ENCODE data around the gene ABLIM2.

ABLIM2 gene

DNA sequence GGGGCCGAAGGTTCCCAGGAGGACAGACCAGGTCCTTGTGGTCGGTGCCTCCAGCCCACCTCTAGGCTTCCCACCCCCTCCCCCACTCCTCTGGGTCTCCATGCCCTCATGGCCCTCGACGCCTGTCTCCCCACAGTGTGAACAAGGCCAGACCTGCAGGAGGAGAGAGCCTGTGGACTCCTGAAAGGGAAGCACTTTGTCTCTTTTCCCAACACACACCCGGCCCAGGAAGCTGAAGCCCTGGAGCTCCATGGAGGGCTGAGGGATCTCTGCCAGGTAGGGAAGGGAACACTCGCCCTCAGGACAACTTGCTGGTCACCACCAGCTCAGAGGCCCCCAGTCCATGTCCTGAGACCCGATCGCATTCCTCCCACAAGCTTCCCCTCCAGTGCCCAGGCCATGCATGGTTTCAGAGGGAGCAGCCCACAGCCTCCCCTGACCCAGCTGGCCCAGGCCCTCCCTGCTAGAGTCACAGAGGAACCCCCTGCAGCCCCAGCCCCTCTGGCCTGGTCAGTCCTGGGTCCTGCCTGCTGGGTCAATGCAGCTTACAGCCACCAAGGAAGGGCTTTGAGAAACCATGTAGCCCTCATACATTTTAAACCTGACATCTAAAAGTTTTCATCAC lies 60.8 kb downstream of the ABLIM2 start:
- H3K27me3 ChIP-seq (ENCODE audit: insufficient read depth, poor library complexity, severe bottlenecking): no peaks in the 10 kb centered on the region
- no peak for DNase-seq (ENCODE audit: low read depth in 1 of 2, low spot score in 1 of 2)
- H3K4me3 ChIP-seq (replicated peaks; ENCODE audit: insufficient read depth, low read length): no peak overlapping the region
- no peak for TF ChIP-seq POLR2AphosphoS5 (IDR thresholded peaks at IDR 0.05; ENCODE audit: low read depth)
- no peak overlapping the region for H3K27ac ChIP-seq (replicated peaks)

DNA sequence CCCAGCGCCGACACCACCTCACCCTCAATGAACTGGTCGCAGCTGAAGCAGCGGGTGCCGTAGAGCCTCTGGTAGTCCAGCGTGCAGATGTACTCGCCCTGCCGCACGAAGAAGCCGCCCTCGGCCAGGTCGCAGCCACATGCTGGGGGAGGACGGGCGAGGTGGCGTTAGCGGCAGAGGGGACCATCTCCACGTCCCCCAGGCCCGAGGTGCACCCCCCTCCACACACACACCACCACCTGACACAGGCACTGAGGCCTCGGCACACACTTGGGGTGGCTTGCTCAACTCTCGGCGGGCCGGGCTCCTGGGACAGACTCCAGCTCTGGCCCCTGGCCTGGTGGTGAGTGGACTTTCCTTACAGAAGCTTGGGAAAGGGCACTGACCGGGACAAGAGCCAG lies 61.5 kb downstream of the ABLIM2 start:
- H3K4me3 ChIP-seq (replicated peaks; ENCODE audit: insufficient read depth, low read length): no peak overlapping the region
- no peak for TF ChIP-seq SPI1 (IDR thresholded peaks at IDR 0.05; ENCODE audit: borderline replicate concordance, low read depth)
- no peak for TF ChIP-seq POLR2AphosphoS5 (IDR thresholded peaks at IDR 0.05; ENCODE audit: low read depth)
- TF ChIP-seq, protein P1, sequence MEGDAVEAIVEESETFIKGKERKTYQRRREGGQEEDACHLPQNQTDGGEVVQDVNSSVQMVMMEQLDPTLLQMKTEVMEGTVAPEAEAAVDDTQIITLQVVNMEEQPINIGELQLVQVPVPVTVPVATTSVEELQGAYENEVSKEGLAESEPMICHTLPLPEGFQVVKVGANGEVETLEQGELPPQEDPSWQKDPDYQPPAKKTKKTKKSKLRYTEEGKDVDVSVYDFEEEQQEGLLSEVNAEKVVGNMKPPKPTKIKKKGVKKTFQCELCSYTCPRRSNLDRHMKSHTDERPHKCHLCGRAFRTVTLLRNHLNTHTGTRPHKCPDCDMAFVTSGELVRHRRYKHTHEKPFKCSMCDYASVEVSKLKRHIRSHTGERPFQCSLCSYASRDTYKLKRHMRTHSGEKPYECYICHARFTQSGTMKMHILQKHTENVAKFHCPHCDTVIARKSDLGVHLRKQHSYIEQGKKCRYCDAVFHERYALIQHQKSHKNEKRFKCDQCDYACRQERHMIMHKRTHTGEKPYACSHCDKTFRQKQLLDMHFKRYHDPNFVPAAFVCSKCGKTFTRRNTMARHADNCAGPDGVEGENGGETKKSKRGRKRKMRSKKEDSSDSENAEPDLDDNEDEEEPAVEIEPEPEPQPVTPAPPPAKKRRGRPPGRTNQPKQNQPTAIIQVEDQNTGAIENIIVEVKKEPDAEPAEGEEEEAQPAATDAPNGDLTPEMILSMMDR (IDR thresholded peaks at IDR 0.05; ENCODE audit: insufficient read depth, low read length): no peak
- TF ChIP-seq REST (IDR thresholded peaks at IDR 0.05; ENCODE audit: insufficient replicate concordance, low read depth): no peak
- TF ChIP-seq GABPA (IDR thresholded peaks at IDR 0.05; ENCODE audit: low read depth): no peak
- no peaks in the 10 kb centered on the region for H3K27me3 ChIP-seq (ENCODE audit: insufficient read depth, poor library complexity, severe bottlenecking)
- H3K27ac ChIP-seq (replicated peaks): no peak overlapping the region
- no peak for DNase-seq (ENCODE audit: low read depth in 1 of 2, low spot score in 1 of 2)

DNA sequence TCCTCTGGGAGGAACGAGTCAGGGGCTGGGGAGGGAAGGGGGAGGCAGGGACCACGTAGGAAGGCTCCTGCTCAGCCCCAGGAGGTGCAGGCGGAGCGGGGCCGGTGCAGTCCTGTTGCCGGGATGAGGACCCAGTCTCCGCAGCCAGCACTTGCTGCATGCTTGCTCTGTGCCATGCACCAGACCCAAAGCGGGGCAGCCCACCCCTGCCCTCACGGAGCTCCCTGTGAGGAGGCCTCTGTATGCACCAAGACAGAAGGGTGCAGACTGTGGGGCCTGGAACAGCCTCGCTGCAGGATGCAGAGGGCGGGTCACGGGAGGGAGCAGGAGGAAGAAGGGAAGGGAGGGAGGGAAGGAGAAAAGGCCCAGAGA lies 61.9 kb downstream of the ABLIM2 start:
- TF ChIP-seq REST (IDR thresholded peaks at IDR 0.05; ENCODE audit: insufficient replicate concordance, low read depth) (no peak), SPI1 (IDR thresholded peaks at IDR 0.05; ENCODE audit: borderline replicate concordance, low read depth) (no peak), POLR2AphosphoS5 (IDR thresholded peaks at IDR 0.05; ENCODE audit: low read depth) (no peak), GABPA (IDR thresholded peaks at IDR 0.05; ENCODE audit: low read depth) (no peak)
- TF ChIP-seq, protein P1 (IDR thresholded peaks at IDR 0.05; ENCODE audit: insufficient read depth, low read length): no peak

GRCh38 chr4:8095956-8096689 lies 62.5 kb downstream of the ABLIM2 start:
- H3K27ac ChIP-seq (replicated peaks): no peak overlapping the region
- TF ChIP-seq POLR2AphosphoS5 (IDR thresholded peaks at IDR 0.05; ENCODE audit: low read depth): no peak
- no peak for TF ChIP-seq GABPA (IDR thresholded peaks at IDR 0.05; ENCODE audit: low read depth)
- TF ChIP-seq, protein P1 (IDR thresholded peaks at IDR 0.05; ENCODE audit: insufficient read depth, low read length): no peak
- TF ChIP-seq REST (IDR thresholded peaks at IDR 0.05; ENCODE audit: insufficient replicate concordance, low read depth): no peak
- TF ChIP-seq SPI1 (IDR thresholded peaks at IDR 0.05; ENCODE audit: borderline replicate concordance, low read depth): no peak
- H3K27me3 ChIP-seq (ENCODE audit: insufficient read depth, poor library complexity, severe bottlenecking): no peaks in the 10 kb centered on the region
- DNase-seq (ENCODE audit: low read depth in 1 of 2, low spot score in 1 of 2): no peak
- H3K4me3 ChIP-seq (replicated peaks; ENCODE audit: insufficient read depth, low read length): no peak overlapping the region

More for the DNA sequence above, 61.9 kb downstream of the ABLIM2 start:
- DNase-seq (ENCODE audit: low read depth in 1 of 2, low spot score in 1 of 2): no peak
- Histone ChIP-seq H3K27ac (replicated peaks) (no peak overlapping the region), H3K27me3 (ENCODE audit: insufficient read depth, poor library complexity, severe bottlenecking) (no peaks in the 10 kb centered on the region), H3K4me3 (replicated peaks; ENCODE audit: insufficient read depth, low read length) (no peak overlapping the region)
